Neuronal stem cell (in vitro differentiated cells): Measurements from ENCODE around the gene EIF4G3.

Source experiments
- DNase-seq: peaks from one replicate; pipeline ENCODE4 v3.0.0-alpha.2; 2013; ENCODE audit warnings: low spot score
- H2AFZ ChIP-seq: one replicate; pipeline ENCODE4 v1.6.1; 2013; ENCODE audit warnings: mild to moderate bottlenecking, low read length, inconsistent platforms
- H2AK5ac ChIP-seq: 2 replicates; pipeline ENCODE4 v1.6.1; 2013; ENCODE audit warnings: low read depth, mild to moderate bottlenecking, inconsistent platforms, low read length, moderate library complexity, mixed read lengths
- H2BK120ac ChIP-seq: 2 replicates; pipeline ENCODE4 v1.6.1; 2013; ENCODE audit warnings: low read depth, mild to moderate bottlenecking, inconsistent platforms, low read length, moderate library complexity, mixed read lengths
- H2BK12ac ChIP-seq: one replicate; pipeline ENCODE4 v1.6.1; 2013; ENCODE audit warnings: low read length, inconsistent platforms
- H2BK15ac ChIP-seq: 2 replicates; pipeline ENCODE4 v1.6.1; 2013; ENCODE audit warnings: mild to moderate bottlenecking, low read length, inconsistent platforms, mixed read lengths
- H2BK5ac ChIP-seq: one replicate; pipeline ENCODE4 v1.6.1; 2013; ENCODE audit warnings: inconsistent platforms, mild to moderate bottlenecking, low read length, moderate library complexity
- H3K14ac ChIP-seq: one replicate; pipeline ENCODE4 v1.6.1; 2013; ENCODE audit warnings: low read length, inconsistent platforms
- H3K18ac ChIP-seq: 2 replicates; pipeline ENCODE4 v1.6.1; 2013; ENCODE audit warnings: low read length, inconsistent platforms
- H3K23ac ChIP-seq: 2 replicates; pipeline ENCODE4 v1.6.1; 2013; ENCODE audit warnings: low read depth, mild to moderate bottlenecking, mixed read lengths, low read length, inconsistent platforms; ENCODE audit not compliant: poor library complexity
- H3K27ac ChIP-seq: replicated peaks from 3 replicates; pipeline ENCODE4 v1.5.1; 2013; ENCODE audit warnings: low read length, inconsistent platforms
- H3K27me3 ChIP-seq, 3 experiments: 2 replicates each; pipeline ENCODE4 v1.6.1; 2013; ENCODE audit warnings: low read length in 3 of 3, mild to moderate bottlenecking in 2 of 3, inconsistent platforms in 1 of 3, low read depth in 1 of 3, mixed read lengths in 1 of 3, moderate library complexity in 1 of 3; ENCODE audit not compliant: control insufficient read depth in 3 of 3, insufficient read depth in 3 of 3
- H3K36me3 ChIP-seq, 2 donors: replicated peaks in 1 of 2; 2 replicates each; pipeline ENCODE4 v1.6.1; 2013; ENCODE audit warnings: low read length in 2 of 2; ENCODE audit not compliant: control insufficient read depth in 2 of 2, insufficient read depth in 2 of 2
- H3K4ac ChIP-seq: 2 replicates; pipeline ENCODE4 v1.6.1; 2013; ENCODE audit warnings: inconsistent platforms, mild to moderate bottlenecking, low read length, moderate library complexity
- H3K4me1 ChIP-seq, 2 donors: 1 replicate in 1 of 2; 2 replicates in 1 of 2; pipeline ENCODE4 v1.6.1; 2013; ENCODE audit warnings: low read length in 2 of 2, low read depth in 1 of 2; ENCODE audit not compliant: control insufficient read depth in 2 of 2, insufficient read depth in 1 of 2
- H3K4me2 ChIP-seq: one replicate; pipeline ENCODE4 v1.6.1; 2013; ENCODE audit warnings: mild to moderate bottlenecking, low read length, inconsistent platforms; ENCODE audit not compliant: insufficient read depth, poor library complexity, severe bottlenecking
- H3K4me3 ChIP-seq, 2 donors: 2 replicates each; pipeline ENCODE4 v1.5.1; 2013; ENCODE audit warnings: low read length in 2 of 2, mild to moderate bottlenecking in 2 of 2, inconsistent platforms in 1 of 2, moderate library complexity in 1 of 2
- H3K79me1 ChIP-seq: one replicate; pipeline ENCODE4 v1.6.1; 2013; ENCODE audit warnings: low read depth, mild to moderate bottlenecking, inconsistent platforms, low read length, moderate library complexity
- H3K9ac ChIP-seq: one replicate; pipeline ENCODE4 v1.6.1; 2013; ENCODE audit warnings: mild to moderate bottlenecking, low read depth, low read length, inconsistent platforms; ENCODE audit not compliant: poor library complexity
- H3K9me3 ChIP-seq, 2 donors: replicated peaks in 1 of 2; 2 replicates each; pipeline versions ENCODE3 to v1.6.1; 2013; ENCODE audit warnings: low read length in 2 of 2, mild to moderate bottlenecking in 2 of 2, inconsistent platforms in 1 of 2, low read depth in 1 of 2, mixed read lengths in 1 of 2, moderate library complexity in 1 of 2; ENCODE audit not compliant: control insufficient read depth in 2 of 2, insufficient read depth in 1 of 2
- H4K8ac ChIP-seq: one replicate; pipeline ENCODE4 v1.6.1; 2013; ENCODE audit warnings: low read depth, mild to moderate bottlenecking, inconsistent platforms, low read length, moderate library complexity
- H4K91ac ChIP-seq: one replicate; pipeline ENCODE4 v1.6.1; 2013; ENCODE audit warnings: low read length, low read depth, mild to moderate bottlenecking, inconsistent platforms; ENCODE audit not compliant: poor library complexity
- WGBS, 2 donors: extraction: QIAGEN DNeasy Blood & Tissue Kit; methylation state at CpG; one replicate each; pipeline ENCODE4 v1.1.7; 2013; ENCODE audit warnings: missing lambda C conversion rate in 2 of 2, mixed read lengths in 1 of 2; ENCODE audit not compliant: insufficient read length in 2 of 2, insufficient replicate concordance in 1 of 2; ENCODE audit errors: extremely low coverage in 2 of 2; 5-methylcytosine and 5-hydroxymethylcytosine counted together

Gene EIF4G3

DNA sequence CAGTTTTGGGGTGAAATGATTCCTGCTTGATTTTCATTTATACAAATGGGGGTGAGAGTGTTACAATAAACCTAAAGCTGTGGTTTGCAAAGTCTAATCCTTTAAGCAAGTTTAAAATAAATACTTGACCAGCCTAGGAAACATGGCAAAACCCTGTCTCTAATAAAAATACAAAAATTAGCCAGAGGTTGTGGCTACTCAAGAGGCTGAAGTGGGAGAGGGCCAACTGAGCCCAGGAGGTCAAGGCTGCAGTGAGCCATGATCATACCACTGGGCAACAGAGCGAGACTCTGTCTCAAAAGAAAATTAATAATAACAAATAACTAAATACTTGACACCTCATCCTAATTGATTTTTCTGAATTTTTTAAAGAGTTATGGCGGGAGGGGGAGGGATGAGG lies 110.8 kb downstream of the EIF4G3 start:
- Histone ChIP-seq H4K91ac (no peak overlapping the region), H3K18ac (no peak overlapping the region), H2BK12ac (no peak overlapping the region), H2AK5ac (no peak overlapping the region), H3K27me3 (no peaks in the 10 kb centered on the region), H3K27ac (no peak overlapping the region), H2AFZ (no peak overlapping the region), H3K4me3 (no peak overlapping the region), H2BK15ac (no peak overlapping the region), H3K23ac (no peak overlapping the region), H4K8ac (no peak overlapping the region), H3K9me3 (no peaks in the 10 kb centered on the region), H2BK120ac (no peak overlapping the region), H3K4me2 (no peak overlapping the region), H3K14ac (no peak overlapping the region), H3K79me1 (no peaks in the 10 kb centered on the region), H2BK5ac (no peak overlapping the region), H3K9ac (no peak overlapping the region), H3K4ac (no peak overlapping the region), H3K36me3 (peaks cover 1 to 10% of the 10 kb centered on the region in 2 donors), H3K4me1 (peaks cover 0 to 10% of the 10 kb centered on the region in 2 donors)
- no CpG with 5 or more reads among the region's 2 CpGs for WGBS, 2 donors
- DNase-seq: no peak

DNA sequence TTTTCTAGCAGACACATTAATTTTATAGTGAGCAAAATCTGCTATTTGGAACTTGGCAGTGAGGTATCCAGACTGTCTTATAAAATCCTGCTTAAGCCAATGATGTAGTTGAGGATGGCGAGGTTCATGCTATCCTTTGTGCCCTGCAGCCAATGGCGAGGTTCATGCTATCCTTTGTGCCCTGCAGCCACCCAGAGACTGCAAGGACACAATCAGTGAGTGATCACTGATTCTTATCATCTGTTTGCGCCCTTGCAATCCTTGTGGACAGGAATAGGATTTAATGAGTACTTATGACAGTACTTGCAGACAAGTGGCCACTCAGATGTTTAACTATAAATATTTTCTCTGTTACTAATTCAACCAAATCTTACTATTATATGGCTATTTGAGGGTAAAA lies 112.6 kb downstream of the EIF4G3 start:
- Histone ChIP-seq H3K4me2 (no peak overlapping the region), H4K8ac (no peak overlapping the region), H3K18ac (no peak overlapping the region), H3K4me1 (no peaks in the 10 kb centered on the region), H3K9ac (no peak overlapping the region), H2BK15ac (no peak overlapping the region), H2AK5ac (no peak overlapping the region), H3K4me3 (no peak overlapping the region), H3K23ac (no peak overlapping the region), H4K91ac (no peak overlapping the region), H3K36me3 (peaks cover 1 to 10% of the 10 kb centered on the region in 2 donors), H2BK120ac (no peak overlapping the region), H2AFZ (no peak overlapping the region), H3K79me1 (no peaks in the 10 kb centered on the region), H3K14ac (no peak overlapping the region), H2BK12ac (no peak overlapping the region), H3K9me3 (no peaks in the 10 kb centered on the region), H2BK5ac (no peak overlapping the region), H3K4ac (no peak overlapping the region), H3K27me3 (no peaks in the 10 kb centered on the region), H3K27ac (no peak overlapping the region)
- no peak for DNase-seq
- no CpG with 5 or more reads among the region's 3 CpGs for WGBS, 2 donors

DNA sequence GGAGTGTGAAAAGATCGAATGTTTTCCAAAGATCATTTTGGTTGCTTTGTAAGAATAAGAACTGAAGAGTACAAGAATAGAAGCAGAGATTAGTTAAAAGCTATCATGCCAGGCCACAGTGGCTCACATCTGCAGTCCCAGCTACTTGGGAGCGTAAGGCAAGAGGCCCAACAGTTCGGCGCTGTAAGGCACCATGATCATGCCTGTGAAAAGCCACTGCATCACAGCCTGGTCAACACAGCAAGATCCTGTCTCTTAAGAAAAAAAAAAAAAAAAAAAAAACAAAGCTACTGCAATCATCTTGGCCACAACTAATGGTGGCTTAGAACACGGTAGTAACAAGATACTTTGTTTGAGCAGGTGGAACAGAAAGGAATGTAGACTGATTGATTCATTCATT lies 116.2 kb downstream of the EIF4G3 start:
- no peak overlapping the region for H3K4me3 ChIP-seq
- DNase-seq: no peak
- H4K8ac ChIP-seq: no peak overlapping the region
- H2AFZ ChIP-seq: no peak overlapping the region
- H3K18ac ChIP-seq: no peak overlapping the region
- peaks cover 1 to 10% of the 10 kb centered on the region in 2 donors for H3K36me3 ChIP-seq
- WGBS, 2 donors: no CpG with 5 or more reads among the region's 5 CpGs
- no peak overlapping the region for H3K27ac ChIP-seq
- H3K79me1 ChIP-seq: no peaks in the 10 kb centered on the region
- no peaks in the 10 kb centered on the region for H3K9me3 ChIP-seq
- no peak overlapping the region for H3K4ac ChIP-seq
- no peaks in the 10 kb centered on the region for H3K27me3 ChIP-seq
- no peak overlapping the region for H2BK12ac ChIP-seq
- no peak overlapping the region for H2AK5ac ChIP-seq
- no peak overlapping the region for H2BK120ac ChIP-seq
- no peak overlapping the region for H4K91ac ChIP-seq
- H3K14ac ChIP-seq: no peak overlapping the region
- H3K4me1 ChIP-seq: no peaks in the 10 kb centered on the region
- no peak overlapping the region for H2BK15ac ChIP-seq
- H3K9ac ChIP-seq: no peak overlapping the region
- no peak overlapping the region for H2BK5ac ChIP-seq
- H3K23ac ChIP-seq: no peak overlapping the region
- no peak overlapping the region for H3K4me2 ChIP-seq

DNA sequence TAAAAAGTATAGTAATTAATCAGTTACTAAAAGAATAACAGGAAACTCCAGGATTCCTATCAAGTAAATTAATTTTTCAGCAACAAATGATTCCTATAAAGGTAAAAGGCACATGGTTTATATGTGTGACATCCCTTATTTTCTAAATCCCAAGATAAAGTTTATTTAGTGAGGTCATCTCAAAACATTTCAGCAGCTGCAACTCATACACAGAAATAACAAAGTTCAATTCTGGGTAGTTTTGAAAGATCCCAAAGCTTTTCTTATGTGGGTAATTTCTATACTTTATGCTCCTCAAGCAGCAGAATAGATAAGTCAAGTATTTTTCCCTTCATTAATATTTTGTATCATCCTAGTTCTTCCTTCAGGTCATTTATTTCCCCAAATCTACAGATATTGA lies 117.7 kb downstream of the EIF4G3 start:
- H3K79me1 ChIP-seq: no peaks in the 10 kb centered on the region
- H2BK12ac ChIP-seq: no peak overlapping the region
- no peak overlapping the region for H2AFZ ChIP-seq
- H3K4ac ChIP-seq: no peak overlapping the region
- H3K4me3 ChIP-seq: no peak overlapping the region
- no peak overlapping the region for H2BK5ac ChIP-seq
- H3K36me3 ChIP-seq: peaks cover under 1 to 5% of the 10 kb centered on the region in 2 donors
- H3K4me1 ChIP-seq: no peaks in the 10 kb centered on the region
- no peak overlapping the region for H3K18ac ChIP-seq
- no peak overlapping the region for H3K9ac ChIP-seq
- H3K27me3 ChIP-seq: no peaks in the 10 kb centered on the region
- H3K27ac ChIP-seq: no peak overlapping the region
- H4K8ac ChIP-seq: no peak overlapping the region
- no peak overlapping the region for H3K4me2 ChIP-seq
- H2BK120ac ChIP-seq: no peak overlapping the region
- H4K91ac ChIP-seq: no peak overlapping the region
- H2AK5ac ChIP-seq: no peak overlapping the region
- no peak overlapping the region for H3K23ac ChIP-seq
- no peak for DNase-seq
- H2BK15ac ChIP-seq: no peak overlapping the region
- no peak overlapping the region for H3K14ac ChIP-seq
- no peaks in the 10 kb centered on the region for H3K9me3 ChIP-seq
